ENCODE measurements around the gene SNRPN. TPM values are rescaled to one million over a fixed set of nuclear protein-coding genes. Genes with fewer than 3 reads are reported as not detected.
A peak's percentile ranks its signal among the peaks of the same experiment; 100 is the strongest.
"Not testable (repeated sequence)": the region's sequence is repeated elsewhere in the genome, so short reads cannot be mapped to it uniquely, and the experiment has no call there.

The SNRPN gene
- 100 to 1,000 TPM in 2 of 4 donors, 10 to 100 TPM in 2; 86.4 to 107 (median 100) TPM for total RNA-seq

DNA sequence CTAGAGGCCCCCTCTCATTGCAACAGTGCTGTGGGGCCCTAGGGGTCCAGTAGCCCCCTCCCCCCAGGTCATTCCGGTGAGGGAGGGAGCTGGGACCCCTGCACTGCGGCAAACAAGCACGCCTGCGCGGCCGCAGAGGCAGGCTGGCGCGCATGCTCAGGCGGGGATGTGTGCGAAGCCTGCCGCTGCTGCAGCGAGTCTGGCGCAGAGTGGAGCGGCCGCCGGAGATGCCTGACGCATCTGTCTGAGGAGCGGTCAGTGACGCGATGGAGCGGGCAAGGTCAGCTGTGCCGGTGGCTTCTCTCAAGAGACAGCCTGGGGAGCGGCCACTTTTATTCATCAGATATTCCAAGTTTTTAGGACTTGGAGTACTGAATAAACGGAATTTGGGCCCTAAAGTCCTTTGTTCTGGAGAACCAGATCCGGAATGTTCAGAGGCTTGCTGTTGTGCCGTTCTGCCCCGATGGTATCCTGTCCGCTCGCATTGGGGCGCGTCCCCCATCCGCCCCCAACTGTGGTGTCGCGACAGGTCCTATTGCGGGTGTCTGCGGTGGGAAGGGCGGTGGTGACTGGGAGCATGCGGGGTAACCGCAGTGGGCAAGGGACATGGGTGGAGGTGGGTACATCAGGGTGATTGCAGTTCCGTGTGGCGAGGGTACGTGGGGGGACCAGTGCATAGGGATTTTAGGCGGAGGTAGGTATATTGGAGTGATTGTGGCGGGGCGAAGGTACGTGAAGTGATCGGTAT, at the start of gene SNRPN, which contains the start of gene SNURF:
Gene SNRPN, plus strand, starts transcription at position 205 of the 748 bp plus-strand sequence. CDS start 19,467 bp downstream, outside the sequence.
Gene SNURF, plus strand, starts transcription at position 205 of the 748 bp plus-strand sequence. Its CDS starts 62 bp downstream, at position 267.
- no peaks in the 10 kb centered on the region for H3K9me3 ChIP-seq
- H3K27me3 ChIP-seq = no peaks in the 10 kb centered on the region
- H3K4me3 ChIP-seq = peak within 1 kb of the TSS; percentile 66 to 85 (median 71)
- intact Hi-C loops (cut with DNase I) = no loop called here
- peaks cover 5 to 16% (median 10%) of the 10 kb centered on the region in 4 donors for H3K4me1 ChIP-seq
- TF ChIP-seq, protein P1, sequence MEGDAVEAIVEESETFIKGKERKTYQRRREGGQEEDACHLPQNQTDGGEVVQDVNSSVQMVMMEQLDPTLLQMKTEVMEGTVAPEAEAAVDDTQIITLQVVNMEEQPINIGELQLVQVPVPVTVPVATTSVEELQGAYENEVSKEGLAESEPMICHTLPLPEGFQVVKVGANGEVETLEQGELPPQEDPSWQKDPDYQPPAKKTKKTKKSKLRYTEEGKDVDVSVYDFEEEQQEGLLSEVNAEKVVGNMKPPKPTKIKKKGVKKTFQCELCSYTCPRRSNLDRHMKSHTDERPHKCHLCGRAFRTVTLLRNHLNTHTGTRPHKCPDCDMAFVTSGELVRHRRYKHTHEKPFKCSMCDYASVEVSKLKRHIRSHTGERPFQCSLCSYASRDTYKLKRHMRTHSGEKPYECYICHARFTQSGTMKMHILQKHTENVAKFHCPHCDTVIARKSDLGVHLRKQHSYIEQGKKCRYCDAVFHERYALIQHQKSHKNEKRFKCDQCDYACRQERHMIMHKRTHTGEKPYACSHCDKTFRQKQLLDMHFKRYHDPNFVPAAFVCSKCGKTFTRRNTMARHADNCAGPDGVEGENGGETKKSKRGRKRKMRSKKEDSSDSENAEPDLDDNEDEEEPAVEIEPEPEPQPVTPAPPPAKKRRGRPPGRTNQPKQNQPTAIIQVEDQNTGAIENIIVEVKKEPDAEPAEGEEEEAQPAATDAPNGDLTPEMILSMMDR (IDR thresholded peaks at IDR 0.05) = no peak
- peak; percentile 64 for TF ChIP-seq POLR2A (IDR thresholded peaks at IDR 0.05; ENCODE audit: low read depth)
- peak; percentile 91 to 96 for TF ChIP-seq POLR2AphosphoS5 (IDR thresholded peaks at IDR 0.05)
- TF ChIP-seq EP300 (IDR thresholded peaks at IDR 0.05) = no peak
- WGBS = 61% methylated on average over 29 of the region's 47 CpGs
- no peaks in the 10 kb centered on the region for H3K36me3 ChIP-seq
- peak within 1 kb of the TSS; percentile 85 to 92 (median 90) for H3K27ac ChIP-seq (replicated peaks in 1 of 4)
- DNase-seq (ENCODE audit: extremely low spot score) = no peak

- intact Hi-C loops (cut with DNase I) = no loop called here
- Histone ChIP-seq H3K4me3 (no peak overlapping the region), H3K36me3 (no peaks in the 10 kb centered on the region), H3K9me3 (no peaks in the 10 kb centered on the region), H3K27me3 (peaks cover 0 to 4% (median 0%) of the 10 kb centered on the region in 4 donors), H3K27ac (replicated peaks in 1 of 4) (no peak overlapping the region), H3K4me1 (no peaks in the 10 kb centered on the region)
- no peak for DNase-seq (ENCODE audit: extremely low spot score)
- WGBS = 78% methylated on average over 8 of the region's 8 CpGs
- no peak for TF ChIP-seq POLR2A (IDR thresholded peaks at IDR 0.05; ENCODE audit: low read depth)
- TF ChIP-seq, protein P1 (IDR thresholded peaks at IDR 0.05) = no peak
Observed at GRCh38 chr15:24916305-24917009, 38.3 kb upstream of the SNRPN start.

- TF ChIP-seq POLR2AphosphoS5 (IDR thresholded peaks at IDR 0.05) (no peak), EP300 (IDR thresholded peaks at IDR 0.05) (no peak), POLR2A (IDR thresholded peaks at IDR 0.05; ENCODE audit: low read depth) (no peak)
- TF ChIP-seq, protein P1 (IDR thresholded peaks at IDR 0.05) = no peak
- H3K9me3 ChIP-seq = no peaks in the 10 kb centered on the region
- no peaks in the 10 kb centered on the region for H3K36me3 ChIP-seq
- 89% methylated on average over 14 of the region's 14 CpGs for WGBS
- peaks cover 0 to 4% (median 0%) of the 10 kb centered on the region in 4 donors for H3K27me3 ChIP-seq
- H3K4me3 ChIP-seq = no peak overlapping the region
- H3K27ac ChIP-seq (replicated peaks in 1 of 4) = no peak overlapping the region
- H3K4me1 ChIP-seq = no peaks in the 10 kb centered on the region
- DNase-seq (ENCODE audit: extremely low spot score) = no peak
- intact Hi-C loops (cut with DNase I) = no loop called here
Observed at GRCh38 chr15:24917431-24917830, 37.4 kb upstream of the SNRPN start.

DNA sequence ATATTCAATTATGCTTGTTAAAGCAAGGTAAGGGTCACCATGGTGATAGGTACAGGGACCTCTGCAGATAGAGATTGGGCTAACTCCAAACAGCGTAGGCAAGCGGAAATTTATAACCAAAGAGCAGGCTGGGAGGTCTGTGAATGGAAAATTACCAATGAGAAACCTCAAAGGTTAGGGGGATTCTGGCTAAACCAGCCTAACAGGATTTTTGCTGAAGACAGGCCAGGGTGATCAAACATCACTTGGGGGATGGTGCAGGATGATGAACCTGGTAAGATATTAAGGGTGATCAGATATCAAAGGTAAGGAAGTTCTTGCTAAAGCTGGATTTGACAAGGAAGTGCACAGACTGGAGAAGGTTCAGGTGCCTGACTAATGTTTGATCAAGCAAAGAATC, 35.3 kb upstream of the SNRPN start:
- intact Hi-C loops (cut with DNase I) = no loop called here
- DNase-seq (ENCODE audit: extremely low spot score) = no peak
- Histone ChIP-seq H3K27ac (replicated peaks in 1 of 4) (no peak overlapping the region), H3K9me3 (no peaks in the 10 kb centered on the region), H3K4me1 (no peaks in the 10 kb centered on the region), H3K27me3 (peaks cover 0 to 4% (median 0%) of the 10 kb centered on the region in 4 donors), H3K4me3 (no peak overlapping the region), H3K36me3 (no peaks in the 10 kb centered on the region)
- WGBS = 89% methylated on average over 2 of the region's 2 CpGs
- TF ChIP-seq, protein P1 (IDR thresholded peaks at IDR 0.05) = no peak
- no peak for TF ChIP-seq POLR2AphosphoS5 (IDR thresholded peaks at IDR 0.05)
- no peak for TF ChIP-seq EP300 (IDR thresholded peaks at IDR 0.05)
- no peak for TF ChIP-seq POLR2A (IDR thresholded peaks at IDR 0.05; ENCODE audit: low read depth)

GRCh38 chr15:24922781-24923180, 32.0 kb upstream of the SNRPN start:
- H3K27me3 ChIP-seq; H3K4me3 ChIP-seq; H3K9me3 ChIP-seq; DNase-seq (ENCODE audit: extremely low spot score); H3K4me1 ChIP-seq; H3K36me3 ChIP-seq; intact Hi-C loops (cut with DNase I); H3K27ac ChIP-seq (replicated peaks in 1 of 4): not testable (repeated sequence)
- 88% methylated on average over 5 of the region's 6 CpGs for WGBS
